Endothelial cell of umbilical vein (primary cell): Measurements from ENCODE around the gene PDE6D. TPM values are rescaled to one million over a fixed set of nuclear protein-coding genes. Genes with fewer than 3 reads are reported as not detected.
A peak's percentile ranks its signal among the peaks of the same experiment; 100 is the strongest.

Experiments used
- BruUV-seq: library from RNA; stranded (reverse); fragments of 400-500 nt; replicated peaks from 2 replicates; lab custom pipeline; 2021; lab: Mats Ljungman, UMichigan
- CTCF ChIA-PET: fragments of 300-600, 350-600 bp; sonication (Branson Sonifier 250); formaldehyde crosslinking; loops from one replicate; lab custom pipeline; 2021; ENCODE audit warnings: antibody characterized with exemption, inconsistent platforms; lab: Charles Lee
- POLR2A ChIA-PET: fragments of 300-600, 350-600 bp; sonication (Branson Sonifier 250); formaldehyde crosslinking; loops from one replicate; lab custom pipeline; 2021; ENCODE audit warnings: antibody characterized with exemption, inconsistent platforms; lab: Charles Lee
- DNase-seq: peaks from one replicate; pipeline ENCODE4 v3.0.0-alpha.2; 2011; ENCODE audit warnings: low read depth, low spot score
- FAIRE-seq: peaks from 2 replicates; lab custom pipeline; 2011; peaks lifted over from hg19 to GRCh38; lab: Jason Lieb, UNC
- H2AFZ ChIP-seq: 2 replicates; pipeline ENCODE4 v1.6.0; 2012; ENCODE audit warnings: low read depth, low read length, control low read depth, inconsistent platforms
- H3K27ac ChIP-seq: 2 replicates; pipeline ENCODE4 v1.5.1; 2011; ENCODE audit warnings: low read depth, mild to moderate bottlenecking, control low read depth, low read length, moderate library complexity; ENCODE audit not compliant: insufficient read depth
- H3K27me3 ChIP-seq, 2 experiments: 2 replicates each; pipeline versions ENCODE4 v1.6.0 to v1.6.1; 2011; ENCODE audit warnings: low read length in 2 of 2, mixed read lengths in 1 of 2; ENCODE audit not compliant: control insufficient read depth in 2 of 2, insufficient read depth in 2 of 2
- H3K36me3 ChIP-seq, 2 experiments: 2 replicates in 1 of 2; 3 replicates in 1 of 2; pipeline ENCODE4 v1.5.1; 2011; ENCODE audit warnings: low read length in 2 of 2, mild to moderate bottlenecking in 1 of 2, moderate library complexity in 1 of 2; ENCODE audit not compliant: control insufficient read depth in 2 of 2, insufficient read depth in 2 of 2; ENCODE audit errors: extremely low read depth in 1 of 2
- H3K4me1 ChIP-seq: 3 replicates; pipeline ENCODE4 v1.5.1; 2011; ENCODE audit warnings: mild to moderate bottlenecking, low read length; ENCODE audit not compliant: control insufficient read depth, insufficient read depth; ENCODE audit errors: extremely low read depth
- H3K4me2 ChIP-seq: 2 replicates; pipeline ENCODE4 v1.6.1; 2011; ENCODE audit warnings: low read length, control low read depth, mixed read lengths; ENCODE audit not compliant: insufficient read depth
- H3K4me3 ChIP-seq, 3 experiments: fragments of 200-600 bp in 1 of 3; sonication (generic), shearing (Covaris generic) in 1 of 3; replicated peaks in 1 of 3; 2 replicates each; pipeline ENCODE4 v1.5.1; 2011 to 2016; ENCODE audit warnings: control low read depth in 3 of 3, low read length in 3 of 3, mild to moderate bottlenecking in 2 of 3, inconsistent platforms in 1 of 3, low read depth in 1 of 3, moderate library complexity in 1 of 3; ENCODE audit not compliant: insufficient read depth in 1 of 3
- H3K79me2 ChIP-seq: 2 replicates; pipeline ENCODE4 v1.6.0; 2012; ENCODE audit warnings: low read length, inconsistent platforms; ENCODE audit not compliant: control insufficient read depth, insufficient read depth
- H3K9ac ChIP-seq: replicated peaks from 2 replicates; pipeline ENCODE3; 2011; ENCODE audit warnings: low read length, control low read depth; ENCODE audit not compliant: insufficient read depth; ENCODE audit errors: extremely low read depth
- H3K9me1 ChIP-seq: replicated peaks from 3 replicates; pipeline ENCODE4 v1.6.0; 2011; ENCODE audit warnings: mild to moderate bottlenecking, low read length; ENCODE audit not compliant: control insufficient read depth, insufficient read depth; ENCODE audit errors: extremely low read depth
- H3K9me3 ChIP-seq: replicated peaks from 2 replicates; pipeline ENCODE4 v1.5.1; 2012; ENCODE audit warnings: low read length, inconsistent platforms; ENCODE audit not compliant: control insufficient read depth, insufficient read depth
- H4K20me1 ChIP-seq: replicated peaks from 2 replicates; pipeline ENCODE3; 2011; ENCODE audit warnings: mild to moderate bottlenecking, low read length; ENCODE audit not compliant: control insufficient read depth, insufficient read depth; ENCODE audit errors: extremely low read depth
- FOS ChIP-seq: IDR thresholded peaks from 2 replicates; pipeline ENCODE4 v1.6.1; 2011; ENCODE audit warnings: mild to moderate bottlenecking, low read length, moderate library complexity, borderline replicate concordance; ENCODE audit not compliant: insufficient read depth
- GATA2 ChIP-seq: IDR thresholded peaks from 2 replicates; pipeline ENCODE4 v1.7.0; 2011; ENCODE audit warnings: low read depth, mild to moderate bottlenecking, moderate library complexity, mixed read lengths, low read length; ENCODE audit not compliant: insufficient read length, insufficient read depth
- JUN ChIP-seq: IDR thresholded peaks from 2 replicates; pipeline ENCODE4 v1.6.1; 2011; ENCODE audit warnings: borderline replicate concordance, low read depth; ENCODE audit not compliant: insufficient read length, insufficient read depth
- POLR2AphosphoS5 ChIP-seq: IDR thresholded peaks from 2 replicates; pipeline ENCODE4 v1.6.1; 2012; ENCODE audit warnings: low read depth, mild to moderate bottlenecking, control low read depth, low read length, moderate library complexity; ENCODE audit not compliant: insufficient read depth
- dilution Hi-C: fragments of 300-500 bp; cut with MboI; formaldehyde crosslinking; loops from one replicate; pipeline ENCODE4 v1.15.0; 2019; ENCODE audit warnings: low sequenced_read_pairs; ENCODE audit not compliant: extremely low pct_ligation_motif_present
- intact Hi-C: fragments of 100-400 bp; cut with micrococcal nuclease; formaldehyde crosslinking; loops from one replicate; pipeline ENCODE4 v1.10.0; 2022
- polyA plus RNA-seq, 4 experiments: library from polyadenylated mRNA; depleted of rRNA in 3 of 4; stranded (reverse) in 3 of 4; unstranded in 1 of 4; fragments of >200 nt; gene quantifications; 2 replicates each; pipeline versions ENCODE4 v1.2.1 to v1.2.3, GENCODE V29; 2011 to 2012; ENCODE audit warnings: missing spikeins in 1 of 4
- total RNA-seq: library from RNA; stranded (reverse); gene quantifications from 2 replicates; pipeline ENCODE4 v1.2.3, GENCODE V29; 2021
- TF ChIP-seq, protein P1 (sequence below): IDR thresholded peaks from 2 replicates; pipeline ENCODE4 v1.6.1; 2011; ENCODE audit not compliant: insufficient read depth, insufficient read length

Gene PDE6D
- total and polyA plus RNA-seq, 2 donors (not counting 3 experiments of a cell fraction or from before 2014, with no cell fraction given): 23.8 to 36.8 TPM

- peaks cover 64% of the 10 kb centered on the region for H3K79me2 ChIP-seq
- no peaks in the 10 kb centered on the region for H3K27me3 ChIP-seq
- H2AFZ ChIP-seq: no peak overlapping the region
- intact Hi-C loops: no loop called here
- no peak overlapping the region for H3K4me2 ChIP-seq
- FAIRE-seq (no peak), DNase-seq (no peak)
- no peak overlapping the region for H3K4me3 ChIP-seq
- H3K36me3 ChIP-seq: peaks cover 11 to 14% of the 10 kb centered on the region in 2 experiments
- no peak for TF ChIP-seq JUN
- ChIA-PET CTCF (no interaction called here), POLR2A (no interaction called here)
- dilution Hi-C loops: no loop called here
- H3K27ac ChIP-seq: no peak overlapping the region
- no peaks in the 10 kb centered on the region for H3K9me1 ChIP-seq
- BruUV-seq: no TSS peak
- no peaks in the 10 kb centered on the region for H3K9me3 ChIP-seq
- no peak overlapping the region for H3K9ac ChIP-seq
- H4K20me1 ChIP-seq: no peaks in the 10 kb centered on the region
- peaks cover 10% of the 10 kb centered on the region for H3K4me1 ChIP-seq
Measured at GRCh38 chr2:231791107-231791506, 10.0 kb upstream of the PDE6D start.

GRCh38 chr2:231786917-231787292 is 5.8 kb upstream of the PDE6D start:
- Histone ChIP-seq H3K79me2 (peaks cover 50% of the 10 kb centered on the region), H4K20me1 (no peaks in the 10 kb centered on the region), H3K36me3 (peaks cover 8% of the 10 kb centered on the region in 2 experiments), H3K27ac (no peak overlapping the region), H3K4me3 (peak overlapping the region; percentile 46 to 84 (median 64)), H3K9ac (peak overlapping the region; percentile 27), H3K9me3 (no peaks in the 10 kb centered on the region), H3K4me1 (peaks cover 26% of the 10 kb centered on the region), H3K9me1 (no peaks in the 10 kb centered on the region), H2AFZ (no peak overlapping the region), H3K4me2 (peak overlapping the region; percentile 70), H3K27me3 (no peaks in the 10 kb centered on the region)
- TF ChIP-seq, protein P1, sequence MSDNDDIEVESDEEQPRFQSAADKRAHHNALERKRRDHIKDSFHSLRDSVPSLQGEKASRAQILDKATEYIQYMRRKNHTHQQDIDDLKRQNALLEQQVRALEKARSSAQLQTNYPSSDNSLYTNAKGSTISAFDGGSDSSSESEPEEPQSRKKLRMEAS: no peak
- TF ChIP-seq FOS: no peak
- no peak for TF ChIP-seq GATA2
- TF ChIP-seq JUN: no peak
- no peak for TF ChIP-seq POLR2AphosphoS5
- FAIRE-seq (no peak), DNase-seq (no peak)
- ChIA-PET POLR2A (no interaction called here), CTCF (interaction anchor here (1.6 to 3.2 kb wide), 3 partner anchors 7 to 72 kb away, joined by 3 to 17 read pairs (median 9); no protein-coding TSS in a partner anchor)
- no TSS peak for BruUV-seq
- intact Hi-C loops (loop anchor here (1.0 kb wide), 1 partner anchor 175 kb away; no protein-coding TSS in a partner anchor), dilution Hi-C loops (no loop called here)
